ENCODE measurements around the gene WLS. TPM values are rescaled to one million over a fixed set of nuclear protein-coding genes. Genes with fewer than 3 reads are reported as not detected.
"Not testable (repeated sequence)": the region's sequence is repeated elsewhere in the genome, so short reads cannot be mapped to it uniquely, and the experiment has no call there.

Gene WLS
- total and polyA plus RNA-seq, 7 donors, result 12.6 to 188 (median 99.2) TPM

DNA sequence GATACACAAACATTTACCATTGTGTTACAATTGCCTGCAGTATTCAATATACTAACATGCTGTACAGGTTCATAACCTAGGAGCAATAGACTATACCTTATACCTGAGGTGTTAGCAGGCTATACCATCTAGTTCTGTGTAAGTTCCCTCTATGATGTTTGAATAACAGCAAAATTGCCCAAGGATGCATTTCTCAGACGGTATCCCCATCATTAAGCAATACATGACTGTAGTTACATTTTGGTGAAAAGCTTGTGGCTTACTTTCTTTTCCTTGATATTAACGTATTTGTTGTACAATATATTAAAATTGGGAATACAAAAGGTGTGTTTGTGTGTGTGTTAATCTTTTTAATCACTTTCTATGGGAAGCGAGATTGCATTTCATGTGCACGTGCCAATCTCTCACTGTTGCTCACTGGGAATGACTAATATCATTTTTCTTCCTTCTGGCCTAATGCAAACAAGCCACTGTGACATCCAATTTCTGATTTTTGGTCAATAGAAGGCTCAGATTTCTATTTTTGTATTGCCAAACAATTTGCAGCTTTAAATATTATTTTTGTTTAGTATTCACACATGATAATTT is 36.7 kb upstream of the WLS start:
- Histone ChIP-seq H3K36me3 (no peaks in the 10 kb centered on the region), H3K27ac (no peak overlapping the region), H3K9me3 (no peaks in the 10 kb centered on the region), H3K4me1 (no peaks in the 10 kb centered on the region), H3K4me3 (no peak overlapping the region), H3K27me3 (no peaks in the 10 kb centered on the region)
- no peak for DNase-seq
- intact Hi-C loops (cut with DNase I), result no loop called here
- TF ChIP-seq, protein P1, sequence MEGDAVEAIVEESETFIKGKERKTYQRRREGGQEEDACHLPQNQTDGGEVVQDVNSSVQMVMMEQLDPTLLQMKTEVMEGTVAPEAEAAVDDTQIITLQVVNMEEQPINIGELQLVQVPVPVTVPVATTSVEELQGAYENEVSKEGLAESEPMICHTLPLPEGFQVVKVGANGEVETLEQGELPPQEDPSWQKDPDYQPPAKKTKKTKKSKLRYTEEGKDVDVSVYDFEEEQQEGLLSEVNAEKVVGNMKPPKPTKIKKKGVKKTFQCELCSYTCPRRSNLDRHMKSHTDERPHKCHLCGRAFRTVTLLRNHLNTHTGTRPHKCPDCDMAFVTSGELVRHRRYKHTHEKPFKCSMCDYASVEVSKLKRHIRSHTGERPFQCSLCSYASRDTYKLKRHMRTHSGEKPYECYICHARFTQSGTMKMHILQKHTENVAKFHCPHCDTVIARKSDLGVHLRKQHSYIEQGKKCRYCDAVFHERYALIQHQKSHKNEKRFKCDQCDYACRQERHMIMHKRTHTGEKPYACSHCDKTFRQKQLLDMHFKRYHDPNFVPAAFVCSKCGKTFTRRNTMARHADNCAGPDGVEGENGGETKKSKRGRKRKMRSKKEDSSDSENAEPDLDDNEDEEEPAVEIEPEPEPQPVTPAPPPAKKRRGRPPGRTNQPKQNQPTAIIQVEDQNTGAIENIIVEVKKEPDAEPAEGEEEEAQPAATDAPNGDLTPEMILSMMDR (IDR thresholded peaks at IDR 0.05), result no peak
- TF ChIP-seq POLR2AphosphoS5 (IDR thresholded peaks at IDR 0.05) (no peak), EP300 (IDR thresholded peaks at IDR 0.05) (no peak), POLR2A (IDR thresholded peaks at IDR 0.05) (no peak)
- WGBS, 2 donors, result 82 to 87% methylated on average over 4 of the region's 4 CpGs

DNA sequence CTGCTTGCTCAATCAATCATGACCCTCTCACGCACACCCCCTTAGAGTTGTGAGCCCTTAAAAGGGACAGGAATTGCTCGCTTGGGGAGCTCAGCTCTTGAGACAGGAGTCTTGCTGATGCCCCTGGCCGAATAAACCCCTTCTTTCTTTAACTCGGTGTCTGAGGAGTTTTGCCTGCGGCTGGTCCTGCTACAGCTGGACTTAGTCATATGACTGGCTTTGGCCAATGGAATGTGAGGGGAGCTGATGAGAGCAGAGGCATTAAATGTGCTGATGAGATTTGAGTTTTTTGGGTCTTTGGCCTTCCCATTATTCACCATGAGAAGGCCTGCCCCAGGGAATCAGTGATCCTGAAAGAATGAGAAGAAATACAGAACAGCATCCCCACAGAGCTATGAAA is 24.5 kb upstream of the WLS start:
- not testable (repeated sequence) for H3K36me3 ChIP-seq, H3K4me3 ChIP-seq, H3K27me3 ChIP-seq, DNase-seq, H3K27ac ChIP-seq, H3K9me3 ChIP-seq
- WGBS, 2 donors, result 93 to 95% methylated on average over 5 of the region's 5 CpGs
- intact Hi-C loops (cut with DNase I), result loop anchor here (5.0 kb wide), 1 partner anchor 50 kb away; no protein-coding TSS in a partner anchor
- H3K4me1 ChIP-seq, result peaks cover 0 to 23% (median 13%) of the 10 kb centered on the region in 4 donors

DNA sequence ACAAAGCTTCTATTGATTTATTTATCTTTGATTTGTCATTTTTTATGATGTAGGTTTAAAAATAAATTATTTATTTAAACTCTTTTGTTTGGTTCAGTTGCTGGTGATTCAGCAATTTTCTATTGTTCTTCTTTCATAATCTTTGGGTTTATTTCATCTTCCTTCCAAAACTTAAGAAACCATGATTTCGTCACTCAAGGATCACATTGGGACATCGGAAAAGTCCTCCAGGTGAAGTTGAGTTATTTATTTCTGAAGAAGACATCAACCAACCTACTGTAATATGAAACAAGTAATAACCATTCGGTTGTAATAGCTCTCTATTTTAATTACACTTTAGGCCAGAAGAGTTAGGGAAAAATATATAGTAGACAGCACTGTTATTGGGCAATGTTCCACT is 23.0 kb upstream of the WLS start:
- peaks cover 0 to 23% (median 13%) of the 10 kb centered on the region in 4 donors for H3K4me1 ChIP-seq
- H3K4me3 ChIP-seq, result no peak overlapping the region
- no peaks in the 10 kb centered on the region for H3K27me3 ChIP-seq
- H3K9me3 ChIP-seq, result no peaks in the 10 kb centered on the region
- intact Hi-C loops (cut with DNase I), result loop anchor here (5.0 kb wide), 1 partner anchor 52 kb away; no protein-coding TSS in a partner anchor
- H3K36me3 ChIP-seq, result no peaks in the 10 kb centered on the region
- no peak for DNase-seq
- H3K27ac ChIP-seq, result peak overlapping the region; percentile 43 to 74 (median 60)
- no peak for TF ChIP-seq POLR2AphosphoS5 (IDR thresholded peaks at IDR 0.05)
- TF ChIP-seq, protein P1 (IDR thresholded peaks at IDR 0.05), result no peak
- TF ChIP-seq EP300 (IDR thresholded peaks at IDR 0.05), result no peak
- no peak for TF ChIP-seq POLR2A (IDR thresholded peaks at IDR 0.05)
- WGBS, 2 donors, result 90 to 93% methylated on average over 3 of the region's 3 CpGs

DNA sequence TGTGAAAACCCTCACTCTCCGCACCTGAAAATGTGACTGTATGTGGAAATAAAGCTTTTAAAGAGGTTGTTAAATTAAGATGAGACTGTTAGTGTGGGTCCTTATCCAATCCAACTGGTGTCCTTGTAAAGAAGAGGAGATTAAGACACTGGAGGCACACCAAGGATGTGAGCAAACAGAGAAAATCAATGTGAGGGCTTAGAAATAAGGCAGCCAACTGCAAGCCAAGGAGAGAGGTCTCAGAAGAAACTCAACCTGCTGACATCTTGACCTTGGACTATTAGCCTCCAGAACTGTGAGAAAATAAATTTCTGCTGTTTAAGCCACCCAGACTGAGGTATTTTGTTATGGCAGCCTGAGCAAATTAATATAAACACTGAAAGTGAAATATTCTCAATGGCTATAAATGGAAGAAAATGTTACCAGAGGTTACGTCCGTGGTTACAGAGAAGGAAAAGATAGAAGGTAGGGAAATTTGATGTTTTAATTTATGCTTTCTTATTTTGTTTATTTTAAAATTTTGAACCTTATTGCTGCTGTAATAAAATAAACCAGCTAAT is 22.4 kb upstream of the WLS start:
- no peak overlapping the region for H3K4me3 ChIP-seq
- peak overlapping the region; percentile 43 to 74 (median 60) for H3K27ac ChIP-seq
- intact Hi-C loops (cut with DNase I), result loop anchor here (5.0 kb wide), 1 partner anchor 53 kb away; no protein-coding TSS in a partner anchor
- TF ChIP-seq POLR2AphosphoS5 (IDR thresholded peaks at IDR 0.05) (peak in 1 of 4 donors; percentile 25), EP300 (IDR thresholded peaks at IDR 0.05) (no peak)
- TF ChIP-seq, protein P1 (IDR thresholded peaks at IDR 0.05), result no peak
- H3K27me3 ChIP-seq, result no peaks in the 10 kb centered on the region
- H3K4me1 ChIP-seq, result peaks cover 0 to 23% (median 13%) of the 10 kb centered on the region in 4 donors
- 77 to 82% methylated on average over 3 of the region's 3 CpGs for WGBS, 2 donors
- H3K9me3 ChIP-seq, result no peaks in the 10 kb centered on the region
- H3K36me3 ChIP-seq, result no peaks in the 10 kb centered on the region
- DNase-seq, result no peak

DNA sequence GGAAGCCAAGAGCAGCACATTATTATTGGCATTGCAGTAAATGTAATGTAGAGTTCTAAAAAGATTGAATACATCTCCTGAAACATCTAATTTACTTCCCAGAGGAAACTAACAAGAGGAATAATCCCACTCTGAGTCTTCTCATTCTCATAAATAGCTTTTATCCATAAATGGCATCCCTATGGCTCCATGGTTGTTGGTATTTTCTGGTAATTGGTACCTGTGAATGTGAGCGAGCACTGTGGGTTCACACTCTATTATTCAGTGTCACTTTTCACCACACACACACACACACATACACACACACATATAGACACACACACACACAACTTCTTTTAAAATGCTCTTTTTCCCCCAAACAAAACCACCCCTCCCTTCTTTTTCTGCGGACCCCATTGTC is 4.7 kb upstream of the WLS start:
- intact Hi-C loops (cut with DNase I), result no loop called here
- 93 to 99% methylated on average over 2 of the region's 2 CpGs for WGBS, 2 donors

More for the DNA sequence above, 4.7 kb upstream of the WLS start:
- Histone ChIP-seq H3K27ac (no peak overlapping the region), H3K4me1 (peaks cover 0 to 6% (median 2%) of the 10 kb centered on the region in 4 donors), H3K27me3 (no peaks in the 10 kb centered on the region), H3K36me3 (no peaks in the 10 kb centered on the region), H3K4me3 (no peak overlapping the region), H3K9me3 (no peaks in the 10 kb centered on the region)
- TF ChIP-seq POLR2A (IDR thresholded peaks at IDR 0.05) (no peak), EP300 (IDR thresholded peaks at IDR 0.05) (no peak)
- TF ChIP-seq, protein P1 (IDR thresholded peaks at IDR 0.05), result no peak
- no peak for DNase-seq
